Prostate gland (tissue), 2 donors: ENCODE measurements around the gene TMEM132D.

Experiments
- CTCF ChIP-seq, 4 experiments: fragments of 200-600 bp in 2 of 4; fragments of 450-650 bp in 2 of 4; sonication (generic) in 2 of 4; IDR thresholded peaks; 1 replicate in 3 of 4; 2 replicates in 1 of 4; pipeline ENCODE4 v1.5.1; 2016 to 2019; ENCODE audit warnings: antibody characterized with exemption in 4 of 4, mild to moderate bottlenecking in 2 of 4, moderate library complexity in 2 of 4
- POLR2A ChIP-seq: fragments of 450-650 bp; IDR thresholded peaks from one replicate; pipeline ENCODE4 v1.6.1; 2016; ENCODE audit warnings: antibody characterized with exemption, mild to moderate bottlenecking
- POLR2AphosphoS5 ChIP-seq: sonication (generic); formaldehyde crosslinking; IDR thresholded peaks from one replicate; pipeline ENCODE4 v1.6.1; 2017; ENCODE audit warnings: antibody characterized with exemption

- TF ChIP-seq CTCF (IDR thresholded peaks at IDR 0.05): no peak
- TF ChIP-seq POLR2A: no peak
- no peak for TF ChIP-seq POLR2AphosphoS5
Measured at GRCh38 chr12:129790930-129791329, 112.9 kb downstream of the TMEM132D start.
